T-helper 2 cell treated with Interferon-gamma antibody and Interleukin-4, amounts not matched to agents 100 ng/mL and 5 ng/mL, for 36 hours (primary cell): ENCODE measurements around the gene ATAD1. TPM values are rescaled to one million over a fixed set of nuclear protein-coding genes. Genes with fewer than 3 reads are reported as not detected.
"Not testable (repeated sequence)": the region's sequence is repeated elsewhere in the genome, so short reads cannot be mapped to it uniquely, and the experiment has no call there.

ENCODE experiments used
- intact Hi-C: fragments of 100-400 bp; cut with micrococcal nuclease; formaldehyde crosslinking; loops from one replicate; pipeline ENCODE4 v1.15.1; 2023
- total RNA-seq: library from RNA; stranded (reverse); gene quantifications from 2 replicates; pipeline ENCODE4 v1.2.3, GENCODE V29; 2022

Gene ATAD1
- total RNA-seq, 1 donor from 2014 or later, result 43.7 TPM

- intact Hi-C loops, result no loop called here
These were observed 13.0 kb downstream of the ATAD1 start for GRCh38 chr10:87804939-87805569.

GRCh38 chr10:87803831-87804230 lies 14.2 kb downstream of the ATAD1 start:
- intact Hi-C loops, result no loop called here

- intact Hi-C loops, result no loop called here
These were observed 14.7 kb downstream of the ATAD1 start for GRCh38 chr10:87803328-87803727.

- intact Hi-C loops, result not testable (repeated sequence)
These were observed 16.1 kb downstream of the ATAD1 start for GRCh38 chr10:87801813-87802435.

GRCh38 chr10:87799860-87800259 lies 18.2 kb downstream of the ATAD1 start:
- intact Hi-C loops, result no loop called here

- intact Hi-C loops, result no loop called here
These were observed 19.9 kb downstream of the ATAD1 start for GRCh38 chr10:87798082-87798481.

GRCh38 chr10:87794285-87794684 lies 23.7 kb downstream of the ATAD1 start:
- intact Hi-C loops, result no loop called here

- intact Hi-C loops, result no loop called here
These were observed 27.8 kb downstream of the ATAD1 start for GRCh38 chr10:87790185-87790584.

GRCh38 chr10:87786421-87786820 lies 31.6 kb downstream of the ATAD1 start:
- intact Hi-C loops, result no loop called here

GRCh38 chr10:87782721-87783120 lies 35.3 kb downstream of the ATAD1 start:
- intact Hi-C loops, result loop anchor here (5.0 kb wide), 1 partner anchor 35 kb away; the partner anchor contains the start of gene ATAD1

GRCh38 chr10:87781545-87781944 lies 36.5 kb downstream of the ATAD1 start:
- intact Hi-C loops, result loop anchor here (5.0 kb wide), 1 partner anchor 36 kb away; the partner anchor contains the start of gene ATAD1

GRCh38 chr10:87776328-87776727 lies 41.7 kb downstream of the ATAD1 start:
- intact Hi-C loops, result no loop called here

- intact Hi-C loops, result no loop called here
These were observed 42.3 kb downstream of the ATAD1 start for GRCh38 chr10:87775766-87776165.

GRCh38 chr10:87771871-87772500 lies 46.0 kb downstream of the ATAD1 start:
- intact Hi-C loops, result loop anchor here (1.0 to 2.0 kb wide), 2 partner anchors 116 to 237 kb away; no protein-coding TSS in a partner anchor

- intact Hi-C loops, result no loop called here
These were observed 50.8 kb downstream of the ATAD1 start for GRCh38 chr10:87767253-87767652.

- intact Hi-C loops, result no loop called here
These were observed 52.2 kb downstream of the ATAD1 start for GRCh38 chr10:87765666-87766376.

- intact Hi-C loops, result loop anchor here (5.0 kb wide), 1 partner anchor 53 kb away; the partner anchor contains the start of gene ATAD1
These were observed 53.7 kb downstream of the ATAD1 start for GRCh38 chr10:87764072-87764934.

- intact Hi-C loops, result loop anchor here (5.0 kb wide), 1 partner anchor 54 kb away; the partner anchor contains the start of gene ATAD1
These were observed 54.8 kb downstream of the ATAD1 start for GRCh38 chr10:87763086-87763861.

GRCh38 chr10:87761892-87762291 lies 56.1 kb downstream of the ATAD1 start:
- intact Hi-C loops, result loop anchor here (5.0 kb wide), 1 partner anchor 55 kb away; the partner anchor contains the start of gene ATAD1

GRCh38 chr10:87761153-87761552 lies 56.9 kb downstream of the ATAD1 start:
- intact Hi-C loops, result loop anchor here (5.0 kb wide), 1 partner anchor 56 kb away; the partner anchor contains the start of gene ATAD1
